Coronary artery (tissue), 2 donors: ENCODE data around the gene PIK3R1.

Source experiments
- DNase-seq: peaks from one replicate; pipeline ENCODE4 v3.0.0-alpha.2; 2017; ENCODE audit warnings: low spot score
- H3K27ac ChIP-seq, 2 donors: fragments of 200-600 bp; sonication (generic); one replicate each; pipeline ENCODE4 v1.5.1; 2016 to 2019
- H3K4me3 ChIP-seq: fragments of 200-600 bp; sonication (generic); 2 replicates; pipeline ENCODE4 v1.5.1; 2016; ENCODE audit warnings: mild to moderate bottlenecking, moderate library complexity
- TF ChIP-seq, protein P1 (sequence below): fragments of 200-600 bp; sonication (generic); IDR thresholded peaks from one replicate; pipeline ENCODE4 v1.5.1; 2019; ENCODE audit warnings: antibody characterized with exemption

The PIK3R1 gene

GRCh38 chr5:68214482-68215207 lies 911 bp upstream of the PIK3R1 start:
- no peak for DNase-seq
- peak overlapping the region; percentile 98 to 99 for H3K27ac ChIP-seq
- TF ChIP-seq, protein P1, sequence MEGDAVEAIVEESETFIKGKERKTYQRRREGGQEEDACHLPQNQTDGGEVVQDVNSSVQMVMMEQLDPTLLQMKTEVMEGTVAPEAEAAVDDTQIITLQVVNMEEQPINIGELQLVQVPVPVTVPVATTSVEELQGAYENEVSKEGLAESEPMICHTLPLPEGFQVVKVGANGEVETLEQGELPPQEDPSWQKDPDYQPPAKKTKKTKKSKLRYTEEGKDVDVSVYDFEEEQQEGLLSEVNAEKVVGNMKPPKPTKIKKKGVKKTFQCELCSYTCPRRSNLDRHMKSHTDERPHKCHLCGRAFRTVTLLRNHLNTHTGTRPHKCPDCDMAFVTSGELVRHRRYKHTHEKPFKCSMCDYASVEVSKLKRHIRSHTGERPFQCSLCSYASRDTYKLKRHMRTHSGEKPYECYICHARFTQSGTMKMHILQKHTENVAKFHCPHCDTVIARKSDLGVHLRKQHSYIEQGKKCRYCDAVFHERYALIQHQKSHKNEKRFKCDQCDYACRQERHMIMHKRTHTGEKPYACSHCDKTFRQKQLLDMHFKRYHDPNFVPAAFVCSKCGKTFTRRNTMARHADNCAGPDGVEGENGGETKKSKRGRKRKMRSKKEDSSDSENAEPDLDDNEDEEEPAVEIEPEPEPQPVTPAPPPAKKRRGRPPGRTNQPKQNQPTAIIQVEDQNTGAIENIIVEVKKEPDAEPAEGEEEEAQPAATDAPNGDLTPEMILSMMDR, result no peak
- peak overlapping the region; percentile 96 for H3K4me3 ChIP-seq

DNA sequence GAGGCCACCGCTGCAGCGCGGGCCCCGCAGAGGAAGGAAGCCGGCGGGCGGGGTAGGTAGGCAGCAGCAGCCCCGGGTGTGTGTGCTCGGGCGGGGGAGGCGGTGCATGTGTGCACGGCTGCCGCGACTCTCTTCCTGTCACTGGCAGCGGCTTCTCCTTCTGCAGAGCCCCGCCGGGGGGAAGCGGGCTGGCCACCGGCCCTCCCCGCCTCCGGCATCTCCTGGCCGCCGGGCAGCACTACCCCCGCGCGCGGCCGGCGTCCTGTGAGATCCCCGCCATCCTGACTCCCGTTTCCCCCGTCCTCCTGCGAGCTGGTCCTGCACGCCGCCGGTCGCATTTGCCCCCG lies 315 bp downstream of the PIK3R1 start:
- H3K27ac ChIP-seq, result peak overlapping the region; percentile 98 to 99
- peak overlapping the region; percentile 96 for H3K4me3 ChIP-seq
- peak; percentile 79 for DNase-seq
- TF ChIP-seq, protein P1, result no peak

- peak overlapping the region; percentile 96 for H3K4me3 ChIP-seq
- H3K27ac ChIP-seq, result peak overlapping the region; percentile 98 to 99
- TF ChIP-seq, protein P1, result no peak
- peak; percentile 79 for DNase-seq
These were observed 890 bp downstream of the PIK3R1 start for GRCh38 chr5:68216245-68217046.

DNA sequence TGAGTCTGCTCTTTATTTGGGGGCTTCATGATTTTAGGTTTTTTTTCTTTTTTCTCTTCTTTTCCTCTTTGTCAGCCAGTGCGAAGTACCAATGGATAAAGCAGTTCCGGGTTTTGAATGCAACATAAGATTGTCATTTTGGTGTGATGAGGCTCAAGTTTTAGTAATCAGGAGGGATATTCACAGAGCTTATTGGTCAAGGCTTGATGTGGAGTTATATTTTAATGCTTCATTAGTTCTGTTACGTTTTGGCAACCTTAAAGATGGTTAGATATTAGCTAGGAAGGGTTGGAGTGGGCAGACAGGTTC lies 1.4 kb downstream of the PIK3R1 start:
- TF ChIP-seq, protein P1, result no peak
- Histone ChIP-seq H3K27ac (peak overlapping the region; percentile 98 to 99), H3K4me3 (peak overlapping the region; percentile 96)
- no peak for DNase-seq

- Histone ChIP-seq H3K27ac (peak overlapping the region; percentile 98 to 99), H3K4me3 (peak overlapping the region; percentile 96)
- no peak for DNase-seq
- TF ChIP-seq, protein P1, result no peak
These were observed 2.0 kb downstream of the PIK3R1 start for GRCh38 chr5:68217528-68217927.

- H3K4me3 ChIP-seq, result peak overlapping the region; percentile 96
These were observed 3.7 kb downstream of the PIK3R1 start for GRCh38 chr5:68219161-68219816.

More at GRCh38 chr5:68219161-68219816, 3.7 kb downstream of the PIK3R1 start:
- no peak for DNase-seq
- H3K27ac ChIP-seq, result peak overlapping the region; percentile 5 to 99
- TF ChIP-seq, protein P1, result no peak
